PC-9 (cell line): Measurements from ENCODE around the gene B4GALNT1. TPM values are rescaled to one million over a fixed set of nuclear protein-coding genes. Genes with fewer than 3 reads are reported as not detected.

Source experiments
- BruUV-seq: library from RNA; stranded (reverse); fragments of 400-500 nt; replicated peaks from 2 replicates; lab custom pipeline; 2021; lab: Mats Ljungman, UMichigan
- CTCF ChIA-PET: fragments of 300-600 bp; sonication (Branson Sonifier 250); formaldehyde crosslinking; loops from one replicate; lab custom pipeline; 2022; ENCODE audit warnings: antibody characterized with exemption; lab: Charles Lee
- POLR2A ChIA-PET: fragments of 300-600 bp; sonication (Branson Sonifier 250); formaldehyde crosslinking; loops from one replicate; lab custom pipeline; 2022; ENCODE audit warnings: antibody characterized with exemption; ENCODE audit not compliant: unreplicated experiment; lab: Charles Lee
- DNase-seq, 2 experiments: peaks; one replicate each; pipeline versions ENCODE4 v3.0.0 to v3.0.0-alpha.2; 2015 to 2022; ENCODE audit warnings: mixed read lengths in 1 of 2
- H2AFZ ChIP-seq: fragments of 200-600 bp; sonication (generic); 2 replicates; pipeline ENCODE4 v1.8.1; 2017; ENCODE audit warnings: antibody characterized with exemption
- H3F3A ChIP-seq: fragments of 200-600 bp; sonication (generic); 2 replicates; pipeline ENCODE4 v1.8.1; 2017; ENCODE audit warnings: antibody characterized with exemption, mild to moderate bottlenecking, low read depth; ENCODE audit not compliant: insufficient read depth
- H3K27ac ChIP-seq: fragments of 200-600 bp; sonication (generic); 2 replicates; pipeline ENCODE4 v1.6.1; 2016; ENCODE audit warnings: mixed run types
- H3K27me3 ChIP-seq: fragments of 200-600 bp; sonication (generic); 2 replicates; pipeline ENCODE4 v1.6.1; 2016; ENCODE audit warnings: low read depth, mixed run types; ENCODE audit not compliant: insufficient read depth
- H3K36me3 ChIP-seq: fragments of 200-600 bp; sonication (generic); 2 replicates; pipeline ENCODE4 v1.6.1; 2016; ENCODE audit warnings: low read depth, mixed run types
- H3K4me1 ChIP-seq: fragments of 200-600 bp; sonication (generic); replicated peaks from 2 replicates; pipeline ENCODE4 v1.6.1; 2016; ENCODE audit warnings: mixed run types; ENCODE audit not compliant: insufficient read depth
- H3K4me2 ChIP-seq: fragments of 200-600 bp; sonication (generic); 2 replicates; pipeline ENCODE4 v1.6.1; 2017; ENCODE audit warnings: mixed run types
- H3K4me3 ChIP-seq: fragments of 200-600 bp; sonication (generic); 2 replicates; pipeline ENCODE4 v1.6.1; 2016; ENCODE audit warnings: mixed run types
- H3K79me2 ChIP-seq: fragments of 200-600 bp; sonication (generic); 2 replicates; pipeline ENCODE4 v1.6.1; 2017; ENCODE audit warnings: low read depth, mixed run types
- H3K9me2 ChIP-seq: fragments of 200-600 bp; sonication (generic); 2 replicates; pipeline ENCODE4 v1.8.1; 2017; ENCODE audit warnings: mild to moderate bottlenecking; ENCODE audit not compliant: insufficient read depth
- H3K9me3 ChIP-seq: fragments of 200-600 bp; sonication (generic); 2 replicates; pipeline ENCODE4 v1.8.1; 2016; ENCODE audit warnings: low read depth; ENCODE audit not compliant: insufficient read depth
- H4K20me1 ChIP-seq: fragments of 200-600 bp; sonication (generic); 2 replicates; pipeline ENCODE4 v1.8.1; 2017; ENCODE audit not compliant: insufficient read depth
- EZH2 ChIP-seq: fragments of 200-600 bp; sonication (generic); IDR thresholded peaks from 2 replicates; pipeline ENCODE4 v1.8.0; 2017; ENCODE audit warnings: antibody characterized with exemption, low read depth
- intact Hi-C: fragments of 100-400 bp; cut with micrococcal nuclease; formaldehyde crosslinking; loops from one replicate; pipeline ENCODE4 v1.10.0; 2022; ENCODE audit not compliant: unreplicated experiment
- total RNA-seq: library from RNA; stranded (reverse); gene quantifications from 2 replicates; pipeline ENCODE4 v1.2.3, GENCODE V29; 2021
- TF ChIP-seq, protein P1 (sequence below): fragments of 200-600 bp; sonication (generic); conservative IDR thresholded peaks from 2 replicates; pipeline ENCODE4 v1.6.1; 2017; ENCODE audit warnings: mixed run types, antibody characterized with exemption, mild to moderate bottlenecking, moderate library complexity

Gene B4GALNT1
- total RNA-seq, 1 experiment from 2014 or later: 15.0 TPM

GRCh38 chr12:57617942-57618341 lies 15.1 kb downstream of the B4GALNT1 start:
- BruUV-seq: no TSS peak
- intact Hi-C loops: no loop called here
- Histone ChIP-seq H3K9me3 (no peaks in the 10 kb centered on the region), H3K4me1 (no peaks in the 10 kb centered on the region), H3F3A (no peaks in the 10 kb centered on the region), H3K27me3 (peaks cover 98% of the 10 kb centered on the region), H3K27ac (no peak overlapping the region), H3K4me3 (no peak overlapping the region), H3K79me2 (no peaks in the 10 kb centered on the region), H3K4me2 (no peak overlapping the region), H4K20me1 (no peaks in the 10 kb centered on the region), H3K36me3 (no peaks in the 10 kb centered on the region), H3K9me2 (no peaks in the 10 kb centered on the region), H2AFZ (no peak overlapping the region)
- DNase-seq: no peak
- ChIA-PET CTCF (no interaction called here), POLR2A (no interaction called here)
- TF ChIP-seq EZH2: no peak
- TF ChIP-seq, protein P1, sequence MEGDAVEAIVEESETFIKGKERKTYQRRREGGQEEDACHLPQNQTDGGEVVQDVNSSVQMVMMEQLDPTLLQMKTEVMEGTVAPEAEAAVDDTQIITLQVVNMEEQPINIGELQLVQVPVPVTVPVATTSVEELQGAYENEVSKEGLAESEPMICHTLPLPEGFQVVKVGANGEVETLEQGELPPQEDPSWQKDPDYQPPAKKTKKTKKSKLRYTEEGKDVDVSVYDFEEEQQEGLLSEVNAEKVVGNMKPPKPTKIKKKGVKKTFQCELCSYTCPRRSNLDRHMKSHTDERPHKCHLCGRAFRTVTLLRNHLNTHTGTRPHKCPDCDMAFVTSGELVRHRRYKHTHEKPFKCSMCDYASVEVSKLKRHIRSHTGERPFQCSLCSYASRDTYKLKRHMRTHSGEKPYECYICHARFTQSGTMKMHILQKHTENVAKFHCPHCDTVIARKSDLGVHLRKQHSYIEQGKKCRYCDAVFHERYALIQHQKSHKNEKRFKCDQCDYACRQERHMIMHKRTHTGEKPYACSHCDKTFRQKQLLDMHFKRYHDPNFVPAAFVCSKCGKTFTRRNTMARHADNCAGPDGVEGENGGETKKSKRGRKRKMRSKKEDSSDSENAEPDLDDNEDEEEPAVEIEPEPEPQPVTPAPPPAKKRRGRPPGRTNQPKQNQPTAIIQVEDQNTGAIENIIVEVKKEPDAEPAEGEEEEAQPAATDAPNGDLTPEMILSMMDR: no peak

- Histone ChIP-seq H4K20me1 (no peaks in the 10 kb centered on the region), H3K9me3 (no peaks in the 10 kb centered on the region), H2AFZ (no peak overlapping the region), H3K36me3 (no peaks in the 10 kb centered on the region), H3K4me1 (no peaks in the 10 kb centered on the region), H3K79me2 (no peaks in the 10 kb centered on the region), H3K4me3 (no peak overlapping the region), H3K4me2 (no peak overlapping the region), H3K27ac (no peak overlapping the region), H3F3A (no peaks in the 10 kb centered on the region), H3K27me3 (peaks cover 97% of the 10 kb centered on the region), H3K9me2 (no peaks in the 10 kb centered on the region)
- no TSS peak for BruUV-seq
- POLR2A ChIA-PET: interaction anchor here (0.6 kb wide), 1 partner anchor 87 kb away, joined by 5 read pairs; no protein-coding TSS in a partner anchor
- no peak for DNase-seq
- TF ChIP-seq, protein P1: no peak
- TF ChIP-seq EZH2: no peak
- intact Hi-C loops: no loop called here
- CTCF ChIA-PET: no interaction called here
Measured at GRCh38 chr12:57616383-57617101, 16.5 kb downstream of the B4GALNT1 start.

- no peaks in the 10 kb centered on the region for H3K4me1 ChIP-seq
- ChIA-PET CTCF (no interaction called here), POLR2A (interaction anchor here (0.6 kb wide), 1 partner anchor 86 kb away, joined by 5 read pairs; no protein-coding TSS in a partner anchor)
- H3K9me2 ChIP-seq: no peaks in the 10 kb centered on the region
- H3F3A ChIP-seq: no peaks in the 10 kb centered on the region
- H3K4me3 ChIP-seq: no peak overlapping the region
- no peak overlapping the region for H3K4me2 ChIP-seq
- no peak for TF ChIP-seq EZH2
- TF ChIP-seq, protein P1: no peak
- no peaks in the 10 kb centered on the region for H3K79me2 ChIP-seq
- no peaks in the 10 kb centered on the region for H4K20me1 ChIP-seq
- no peaks in the 10 kb centered on the region for H3K9me3 ChIP-seq
- intact Hi-C loops: no loop called here
- DNase-seq: no peak
- H2AFZ ChIP-seq: no peak overlapping the region
- peaks cover 88% of the 10 kb centered on the region for H3K27me3 ChIP-seq
- no TSS peak for BruUV-seq
- H3K27ac ChIP-seq: no peak overlapping the region
- H3K36me3 ChIP-seq: no peaks in the 10 kb centered on the region
Measured at GRCh38 chr12:57615637-57616036, 17.4 kb downstream of the B4GALNT1 start.
